HG03457 (cell line): ENCODE data around the gene JAK1.

ENCODE experiments used
- ATAC-seq: cut with Tn5 transposase; IDR thresholded peaks from one replicate; pipeline ENCODE4 v1.9.1; 2021; ENCODE audit warnings: moderate number of reproducible peaks; ENCODE audit not compliant: unreplicated experiment

Gene JAK1

DNA sequence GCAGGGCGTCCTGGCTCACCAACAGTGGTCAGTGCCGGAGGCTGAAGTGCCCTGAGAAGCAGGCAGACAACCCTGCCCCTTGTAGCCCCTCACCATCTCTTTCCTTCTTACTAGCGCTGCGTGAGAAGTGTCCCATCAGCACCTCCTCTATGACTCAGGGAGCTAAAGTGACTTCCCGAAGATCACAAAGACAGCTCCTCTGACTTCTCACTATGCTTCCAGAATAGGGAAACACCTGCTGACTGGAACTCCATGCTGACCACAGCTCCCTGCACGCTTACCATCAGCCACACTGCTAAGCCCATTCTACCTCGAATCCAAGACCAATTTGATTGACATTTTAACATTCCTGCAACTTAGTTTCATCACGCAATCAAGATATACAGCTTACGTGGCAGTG lies 92.8 kb downstream of the JAK1 start:
- ATAC-seq: no peak

DNA sequence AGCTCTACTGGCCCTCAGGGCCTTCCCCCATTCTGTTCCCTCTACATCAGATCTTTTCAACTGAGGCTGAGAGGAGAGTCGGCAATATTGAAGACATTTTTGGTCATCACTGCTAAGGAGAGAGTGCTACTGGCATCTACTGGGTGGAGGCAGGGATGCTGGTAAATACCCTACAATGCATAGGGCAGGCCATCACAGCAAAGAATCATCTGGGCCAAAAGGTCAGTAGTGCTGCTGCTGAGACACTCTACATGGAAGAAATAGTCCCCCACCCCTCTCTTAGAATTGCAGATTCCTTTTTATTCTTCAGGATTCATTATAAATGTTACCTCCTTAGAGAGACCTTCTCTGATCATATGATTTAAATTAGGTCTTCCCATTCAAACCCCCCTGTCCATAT lies 94.3 kb downstream of the JAK1 start:
- ATAC-seq: no peak

DNA sequence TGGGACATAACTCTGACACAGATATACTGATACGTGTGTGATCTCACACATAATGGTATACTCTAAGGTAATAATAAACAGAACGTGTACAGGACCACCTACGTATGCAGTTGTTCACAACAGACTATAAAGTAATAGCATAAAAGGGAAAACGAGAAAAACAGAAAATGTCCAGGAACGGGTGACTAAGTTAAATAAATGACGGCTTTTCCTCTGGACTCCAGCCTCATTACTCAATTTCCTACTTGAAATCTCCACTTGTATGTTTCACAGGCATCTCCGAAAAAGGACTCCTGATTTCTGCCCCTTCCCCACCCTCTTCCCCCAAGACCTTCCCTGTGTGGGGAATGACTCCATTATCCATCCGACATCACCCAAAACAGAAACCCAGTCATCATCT lies 95.1 kb downstream of the JAK1 start:
- ATAC-seq: no peak

DNA sequence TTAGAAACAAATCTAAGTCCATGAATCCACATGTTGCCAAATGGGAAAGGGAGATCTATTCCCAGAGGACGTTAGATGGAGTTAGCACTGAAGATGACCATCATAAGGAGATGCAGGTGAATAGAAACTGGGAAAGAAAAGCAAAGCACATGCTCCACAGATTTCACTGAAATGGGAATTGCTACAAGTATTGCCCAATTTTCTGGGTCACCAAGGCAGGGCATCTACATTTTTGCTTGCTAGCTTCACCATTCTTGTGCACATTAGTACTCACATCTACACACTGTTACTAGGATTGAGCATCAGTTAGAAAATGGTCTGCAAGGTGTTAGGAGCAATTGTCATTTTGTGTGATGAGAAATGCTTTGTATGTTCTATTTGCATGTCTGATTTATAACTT lies 99.1 kb downstream of the JAK1 start:
- no peak for ATAC-seq

DNA sequence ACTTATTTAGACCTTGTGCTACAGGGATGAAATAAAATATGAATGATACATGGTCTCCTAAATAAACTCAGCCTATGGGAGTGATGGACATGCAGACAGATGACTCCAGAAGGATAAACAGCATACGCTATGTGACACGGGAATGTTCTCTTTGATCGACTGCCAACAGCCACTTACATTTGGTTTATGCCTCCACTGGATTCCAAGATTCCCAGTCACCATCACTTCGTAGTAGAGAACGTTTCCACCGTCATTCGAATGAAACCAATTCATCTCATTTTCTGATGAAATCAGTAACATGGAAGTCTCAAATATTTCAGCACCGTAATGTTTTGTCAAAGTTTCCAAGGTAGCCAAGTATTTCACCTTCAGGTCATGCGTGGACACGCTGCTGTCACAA lies 99.7 kb downstream of the JAK1 start:
- no peak for ATAC-seq

DNA sequence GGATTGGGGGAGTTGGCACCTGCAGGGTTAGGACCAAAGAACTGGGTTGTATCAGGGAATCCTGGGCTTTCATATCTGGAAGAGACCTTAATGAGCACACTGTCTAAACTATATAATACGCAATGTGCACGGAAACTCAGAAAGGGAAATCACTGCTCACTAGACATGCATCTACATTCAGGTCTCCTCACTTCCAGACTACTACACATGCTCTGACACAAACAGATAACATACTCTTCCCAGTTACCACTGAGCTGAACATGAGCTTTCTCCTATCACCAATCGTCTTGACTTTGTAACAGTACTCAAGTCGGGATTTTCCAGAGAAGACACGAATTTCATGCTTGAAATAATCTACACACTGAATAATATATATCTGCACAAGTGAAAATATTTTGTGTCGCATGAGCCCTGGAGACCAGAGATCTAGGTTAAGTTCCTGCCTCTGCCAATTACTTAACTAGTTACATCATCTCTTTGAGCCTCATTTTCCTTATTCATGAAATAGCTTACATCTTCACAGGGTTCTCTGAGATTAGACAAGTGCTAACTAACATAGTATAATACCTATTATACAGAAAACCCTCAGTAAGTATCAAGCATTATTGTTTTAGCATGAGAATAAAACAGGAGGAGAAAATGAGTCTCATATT lies 101.1 kb downstream of the JAK1 start:
- ATAC-seq: no peak

DNA sequence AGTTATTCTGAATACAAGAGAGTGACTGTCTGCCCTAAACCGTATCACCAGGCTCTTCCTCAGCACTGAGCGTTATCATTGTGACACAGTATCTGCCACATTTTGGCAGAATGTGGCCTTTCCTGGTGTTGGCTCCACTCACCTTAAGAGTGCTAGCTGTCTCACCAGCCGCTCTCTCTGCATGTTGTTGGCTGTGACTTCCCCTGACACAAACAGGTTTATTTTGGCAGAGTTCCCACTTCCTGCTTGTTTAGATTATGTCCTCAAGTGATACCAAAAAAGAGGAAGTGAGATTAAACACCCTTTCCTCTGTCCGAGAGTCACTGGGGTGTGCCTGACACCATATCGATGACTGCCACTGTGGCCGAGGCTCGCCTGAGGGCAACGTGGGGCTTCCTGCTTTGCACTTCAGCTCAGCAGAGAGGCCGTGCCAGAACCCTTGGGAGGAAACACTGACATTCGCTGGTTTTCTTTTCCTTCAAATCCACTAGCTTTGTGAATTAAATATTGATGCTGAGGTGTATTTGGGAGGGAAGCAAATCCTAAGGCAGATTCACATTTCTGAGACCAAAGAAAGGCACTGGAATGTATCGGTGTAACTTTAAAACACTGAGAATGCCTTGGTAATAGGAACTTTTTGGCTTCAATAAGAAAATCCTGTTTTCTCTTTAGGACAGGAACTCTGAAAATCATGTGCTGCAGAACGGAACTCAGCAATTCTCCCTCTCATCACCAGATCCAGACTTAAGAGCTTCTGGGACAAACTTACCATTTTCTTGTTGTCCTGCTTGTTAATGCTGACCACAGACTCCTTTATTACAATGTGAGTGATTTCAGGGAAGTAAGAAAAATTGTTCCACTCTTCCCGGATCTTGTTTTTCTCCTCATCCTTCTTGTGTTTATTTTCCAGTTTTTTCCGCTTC lies 102.1 kb downstream of the JAK1 start:
- ATAC-seq: peak; percentile 100

DNA sequence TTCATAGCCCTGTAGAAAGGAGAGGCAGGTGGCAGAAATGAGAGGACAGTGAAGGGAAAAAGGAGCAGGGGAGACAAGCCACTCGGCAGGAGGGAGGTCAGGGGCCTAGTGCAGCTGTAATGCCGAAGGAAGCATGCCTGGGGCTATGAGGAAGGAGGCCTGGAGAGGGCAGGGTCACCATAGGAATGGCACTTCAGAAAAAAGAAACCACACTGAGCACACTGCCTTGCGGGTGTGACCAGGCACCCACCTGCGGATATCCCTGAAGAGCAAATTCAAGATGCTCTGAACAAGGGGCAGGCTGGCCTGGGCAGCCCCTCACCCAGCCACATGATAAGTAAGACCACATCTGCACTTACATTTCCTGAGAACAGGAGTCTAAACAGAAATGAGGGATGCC lies 104.7 kb downstream of the JAK1 start:
- ATAC-seq: no peak

DNA sequence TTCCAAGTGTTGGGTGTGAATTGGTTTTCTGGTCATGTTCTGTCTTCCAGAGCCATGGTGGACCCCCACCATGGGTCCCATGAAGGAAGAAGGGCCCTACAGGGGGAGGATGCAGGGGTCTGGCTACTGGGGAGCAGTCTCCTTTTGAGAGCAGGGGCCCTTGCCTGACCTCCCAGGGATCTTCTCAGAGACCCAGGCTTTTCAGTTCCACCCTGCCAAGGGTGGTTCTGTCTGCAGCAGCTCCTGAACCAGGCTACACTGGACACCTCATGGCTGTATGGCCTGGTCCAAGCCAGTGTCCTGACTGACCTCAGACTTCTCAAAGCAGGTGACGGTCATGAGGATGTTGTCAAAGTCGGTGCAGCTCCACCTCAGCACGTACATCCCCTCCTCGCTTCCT lies 109.0 kb downstream of the JAK1 start:
- no peak for ATAC-seq

DNA sequence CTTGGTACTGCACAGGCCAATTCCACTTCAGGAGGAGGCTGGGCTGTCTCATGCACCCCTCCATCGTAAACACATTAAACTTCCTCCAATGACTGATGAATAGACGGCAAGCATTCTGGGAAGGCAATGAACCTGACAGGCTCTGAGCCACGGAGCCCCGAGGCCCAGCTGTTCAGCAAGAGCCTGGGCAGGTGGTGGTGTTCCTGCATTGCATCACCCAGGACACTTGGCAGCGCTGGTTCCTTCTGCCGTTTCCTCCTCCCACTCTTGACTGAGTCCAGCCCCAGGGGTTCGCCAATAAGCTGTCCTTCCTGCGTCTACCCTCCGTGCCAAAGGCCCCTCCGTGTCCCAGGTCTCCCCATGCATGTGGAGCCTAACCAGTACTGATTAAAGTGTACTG lies 109.8 kb downstream of the JAK1 start:
- no peak for ATAC-seq

DNA sequence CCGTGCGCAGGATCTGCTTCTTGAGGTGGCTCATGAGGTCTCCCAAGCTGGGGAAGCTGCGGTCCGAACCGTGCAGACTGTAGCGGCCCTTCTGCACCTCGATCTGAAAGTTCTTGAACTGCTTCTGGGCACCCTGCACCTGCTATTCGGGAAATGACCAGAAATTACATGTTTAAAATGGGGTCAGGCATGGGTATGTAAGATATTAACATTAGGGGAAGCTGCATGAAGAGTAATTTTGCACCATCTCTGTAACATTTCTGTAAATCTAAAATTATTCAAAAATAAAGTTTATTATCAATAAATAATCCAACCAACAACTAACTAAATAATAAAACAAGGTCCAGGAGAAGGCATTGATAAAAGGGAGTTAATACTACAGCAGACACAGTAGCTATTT lies 110.8 kb downstream of the JAK1 start:
- ATAC-seq: no peak

DNA sequence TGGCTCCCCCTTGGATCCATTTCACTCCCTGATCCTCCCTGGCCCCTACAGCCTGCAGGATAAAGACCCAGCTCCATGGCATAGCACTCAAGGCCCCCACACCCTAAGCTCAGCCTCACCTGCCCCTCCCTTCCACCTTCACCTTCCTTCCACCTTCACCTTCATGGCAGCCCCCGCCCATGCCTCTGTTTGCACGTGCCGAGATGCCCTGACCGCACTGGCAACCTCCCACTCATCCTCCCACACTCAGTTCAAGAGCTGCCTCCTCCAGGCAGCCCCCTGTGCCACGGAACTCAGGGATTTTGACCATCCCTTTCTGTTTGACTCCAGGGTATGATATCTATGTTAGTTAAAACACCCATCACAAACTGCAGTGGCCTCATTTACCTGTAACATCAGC lies 111.7 kb downstream of the JAK1 start:
- ATAC-seq: no peak

DNA sequence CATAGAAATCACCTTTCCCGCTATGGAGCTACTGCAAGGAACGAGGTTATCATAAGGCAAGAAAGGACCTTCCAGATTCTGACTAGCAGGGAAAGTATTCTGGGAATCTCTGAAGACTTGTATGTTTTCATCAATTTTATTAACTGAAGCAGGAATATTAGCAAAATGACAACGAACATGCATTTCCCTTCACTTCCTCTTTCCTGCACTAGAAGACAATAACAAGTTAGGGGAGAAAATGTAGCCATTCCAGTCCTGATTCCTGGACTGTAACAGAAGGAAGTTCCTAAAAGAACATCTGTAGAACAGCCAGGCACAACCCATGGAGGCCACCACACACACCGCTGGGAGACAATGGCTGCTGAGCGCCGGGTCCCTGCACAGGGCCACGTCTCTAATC lies 114.7 kb downstream of the JAK1 start:
- ATAC-seq: no peak

DNA sequence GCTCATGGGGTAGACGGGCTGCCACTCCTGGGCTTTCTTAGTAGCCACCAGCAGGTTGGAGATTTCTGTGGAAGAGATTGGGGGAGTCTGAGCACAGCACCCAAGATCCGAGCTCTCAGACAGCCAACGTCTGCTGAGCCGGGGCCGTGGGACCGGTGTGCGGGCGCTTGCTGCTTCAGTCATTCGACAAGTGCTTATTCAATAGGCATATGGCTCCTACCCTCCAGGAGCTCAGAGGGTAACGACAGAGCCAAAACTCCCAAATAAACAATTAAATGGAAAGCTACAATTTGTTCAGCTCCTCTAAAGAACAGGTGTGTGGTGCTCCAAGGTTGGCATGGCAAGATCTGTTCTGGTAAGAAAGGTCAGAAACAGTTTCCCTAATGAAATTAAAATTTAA lies 115.5 kb downstream of the JAK1 start:
- ATAC-seq: no peak

DNA sequence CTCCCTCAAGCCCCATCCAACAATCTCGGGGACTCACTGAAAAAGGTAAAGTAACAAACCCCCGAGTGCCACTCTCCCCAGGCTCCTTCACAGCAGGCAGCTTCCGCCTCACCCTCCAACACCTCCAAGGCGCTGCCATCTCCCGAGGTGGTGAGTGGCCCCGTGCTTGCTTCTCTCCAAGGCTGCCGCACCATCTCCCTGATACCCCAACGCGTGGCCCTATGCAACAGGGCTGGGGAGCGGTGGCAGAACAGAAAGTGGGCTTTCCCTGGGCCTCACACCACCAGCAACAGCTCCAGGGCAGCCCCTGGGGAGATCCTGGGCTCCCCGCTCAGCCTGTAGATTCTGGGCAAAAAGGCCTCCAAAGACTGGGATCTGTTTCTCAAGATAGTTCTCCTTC lies 116.4 kb downstream of the JAK1 start:
- ATAC-seq: no peak

DNA sequence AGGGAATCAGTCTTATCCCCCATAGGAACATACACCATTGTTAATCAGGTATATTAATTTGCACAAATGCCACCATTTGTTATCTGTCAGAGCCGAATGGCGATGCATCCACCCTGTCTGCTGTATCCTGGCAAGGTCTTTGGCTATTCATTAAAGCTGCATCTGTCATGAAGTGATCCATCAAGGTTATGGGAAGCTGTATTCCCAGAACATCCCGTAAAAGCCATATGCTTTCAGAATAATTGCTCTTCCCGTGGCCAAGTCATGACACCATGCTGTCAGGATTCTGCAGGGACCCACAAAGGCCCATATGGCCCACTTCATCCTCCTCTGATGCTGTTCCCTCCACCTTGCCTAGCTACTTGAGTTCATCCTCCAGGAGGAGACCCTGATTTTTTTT lies 117.5 kb downstream of the JAK1 start:
- ATAC-seq: no peak

DNA sequence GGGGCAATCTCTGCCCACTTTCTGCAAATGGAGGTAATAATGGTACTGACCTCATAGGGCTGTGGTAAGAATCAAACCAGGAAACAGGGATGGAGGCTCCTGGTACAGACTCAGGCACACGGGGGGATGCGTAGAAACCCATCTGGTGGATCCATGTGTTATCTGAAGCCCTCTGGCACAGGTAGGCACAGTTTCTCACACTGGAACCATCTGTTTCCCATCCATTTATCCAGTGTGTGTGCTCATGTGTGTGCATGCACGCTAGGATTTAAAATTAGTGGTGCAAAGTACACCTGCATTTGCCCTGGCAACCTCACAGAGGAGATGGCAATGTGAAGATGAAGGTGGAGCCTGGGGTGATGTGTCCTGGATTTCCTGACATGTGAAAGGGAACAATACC lies 118.2 kb downstream of the JAK1 start:
- ATAC-seq: no peak

DNA sequence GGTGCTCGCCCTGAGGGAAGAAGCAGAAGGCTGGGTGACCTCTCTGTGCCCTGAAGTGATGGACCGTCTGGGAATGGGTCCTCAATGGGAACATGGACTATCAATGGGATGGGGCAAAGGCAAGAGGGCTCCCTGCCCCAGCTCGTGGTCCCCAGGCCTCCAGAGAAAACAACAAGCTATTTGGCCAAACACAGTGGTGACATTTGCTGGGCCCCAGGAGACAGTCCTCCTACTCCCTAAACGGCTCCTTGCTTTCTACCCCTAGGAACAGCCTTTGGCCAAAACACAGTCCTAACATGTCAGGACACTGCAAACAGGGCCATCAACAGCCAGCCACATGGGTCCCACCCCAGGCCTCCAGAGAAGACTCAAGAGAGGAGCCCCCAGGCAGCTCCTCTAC lies 118.7 kb downstream of the JAK1 start:
- no peak for ATAC-seq

DNA sequence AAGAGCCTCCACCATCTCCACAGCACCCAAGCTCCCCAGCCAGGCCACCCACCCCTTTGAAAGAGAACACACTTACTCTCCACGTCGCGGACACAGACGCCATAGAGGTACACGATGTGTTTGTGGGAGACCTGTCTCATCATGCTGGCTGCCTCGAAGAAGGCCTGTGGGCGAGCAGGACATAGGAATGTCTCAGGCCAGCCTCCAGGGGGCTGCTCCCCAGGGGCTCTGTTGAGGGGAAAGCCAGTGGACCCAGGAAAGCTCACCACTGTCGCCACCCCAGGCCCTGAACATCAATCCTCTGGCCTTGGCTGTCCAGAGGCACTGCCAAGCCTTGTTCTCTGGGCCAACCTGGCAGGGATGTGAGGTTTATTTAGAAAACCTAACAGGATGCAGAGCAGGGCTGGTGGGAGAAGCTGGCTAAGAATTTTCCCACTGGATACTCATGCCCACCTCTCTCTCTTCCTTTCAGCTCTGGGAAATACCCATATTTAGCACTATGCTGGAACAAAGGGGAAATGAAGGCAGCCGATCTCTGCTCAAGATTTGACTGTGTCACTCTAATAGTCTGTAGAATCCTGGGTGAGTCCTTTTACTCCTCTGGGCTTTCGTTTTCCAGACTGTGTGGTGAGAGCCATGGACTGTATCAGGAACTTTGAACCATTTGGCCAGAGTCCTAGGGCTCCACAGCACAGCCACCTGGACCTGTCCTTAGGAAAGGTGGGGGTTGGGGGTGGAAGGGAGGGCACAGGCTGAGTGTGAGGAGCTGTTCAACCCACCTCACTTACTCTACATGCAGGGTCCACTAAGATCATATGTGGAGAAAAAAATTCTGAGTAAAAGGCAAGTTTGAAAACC lies 119.5 kb downstream of the JAK1 start:
- no peak for ATAC-seq

DNA sequence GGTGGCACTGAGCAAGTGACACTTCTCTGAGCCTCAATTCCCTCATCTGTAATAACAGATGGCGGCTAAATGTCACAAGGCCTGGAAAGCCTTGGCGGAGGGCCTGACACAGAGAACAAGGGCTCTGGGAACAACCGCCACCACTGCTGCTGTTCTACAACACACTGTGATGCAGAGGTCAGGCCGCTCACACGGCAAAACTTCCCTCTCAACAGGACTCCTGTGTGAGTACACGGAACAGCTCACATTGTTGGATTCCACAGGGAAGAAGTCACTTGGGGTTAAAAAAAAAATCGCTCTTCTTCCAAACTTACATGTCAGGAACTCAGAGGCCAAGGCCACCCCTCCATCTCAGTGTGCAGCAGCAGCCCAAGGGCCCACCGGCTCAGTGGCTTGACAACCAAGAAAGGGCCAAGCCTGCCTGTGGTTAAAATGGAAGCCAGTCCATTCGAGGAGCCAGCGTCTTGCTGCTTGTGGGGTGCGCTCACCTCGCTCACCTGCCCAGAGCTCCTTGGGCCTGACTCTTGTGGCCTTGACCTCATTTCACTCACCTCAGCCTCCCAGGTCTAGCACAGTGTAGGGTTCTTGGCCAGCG lies 120.4 kb downstream of the JAK1 start:
- no peak for ATAC-seq

DNA sequence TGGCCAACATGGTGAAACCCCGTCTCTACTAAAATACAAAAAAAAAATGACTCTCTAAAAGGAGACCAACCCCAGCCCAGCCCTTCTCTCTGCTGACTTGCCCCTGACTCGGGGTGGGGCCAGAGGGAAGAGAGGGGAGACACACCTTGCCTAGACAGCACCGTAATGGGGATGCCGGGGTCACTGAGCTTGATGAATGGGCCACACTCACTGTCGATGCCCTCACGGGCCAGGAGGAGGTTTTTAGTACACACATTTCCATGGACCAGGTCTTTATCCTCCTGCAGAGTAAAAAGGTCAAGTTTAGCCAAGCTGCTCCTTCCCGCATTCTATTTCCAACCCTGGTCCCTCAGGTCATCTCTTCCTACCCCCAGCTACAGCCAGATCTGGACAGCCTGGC lies 121.7 kb downstream of the JAK1 start:
- ATAC-seq: no peak
